HL-60 (cell line): Measurements from ENCODE around the gene LRFN5.

Experiments
- DNase-seq, 2 experiments: peaks; one replicate each; pipeline ENCODE4 v3.0.0-alpha.2; 2010 to 2020; ENCODE audit warnings: low read depth in 1 of 2, low spot score in 1 of 2
- H3K27ac ChIP-seq: fragments of 250-450 bp; sonication (Bioruptor Pico); replicated peaks from 2 replicates; pipeline ENCODE4 v1.5.1; 2020; ENCODE audit warnings: mild to moderate bottlenecking, moderate library complexity
- H3K27me3 ChIP-seq: fragments of 250-450 bp; sonication (Bioruptor Pico); 2 replicates; pipeline ENCODE4 v1.5.1; 2021; ENCODE audit warnings: mild to moderate bottlenecking, moderate library complexity; ENCODE audit not compliant: insufficient read depth, poor library complexity, severe bottlenecking
- H3K4me3 ChIP-seq: replicated peaks from 2 replicates; pipeline ENCODE4 v1.5.1; 2011; ENCODE audit warnings: mild to moderate bottlenecking, control low read depth, low read length; ENCODE audit not compliant: insufficient read depth
- CTCF ChIP-seq: IDR thresholded peaks from one replicate; pipeline ENCODE4 v1.5.1; 2011; ENCODE audit warnings: low read length, control low read depth, inconsistent platforms; ENCODE audit not compliant: insufficient read depth
- GABPA ChIP-seq: IDR thresholded peaks from 2 replicates; pipeline ENCODE4 v1.6.1; 2012; ENCODE audit warnings: low read depth
- POLR2AphosphoS5 ChIP-seq: IDR thresholded peaks from 2 replicates; pipeline ENCODE4 v1.6.1; 2012; ENCODE audit warnings: low read depth
- REST ChIP-seq: IDR thresholded peaks from 2 replicates; pipeline ENCODE4 v1.6.1; 2012; ENCODE audit warnings: low read depth; ENCODE audit not compliant: insufficient replicate concordance
- SPI1 ChIP-seq: IDR thresholded peaks from 2 replicates; pipeline ENCODE4 v1.6.1; 2012; ENCODE audit warnings: low read depth, mild to moderate bottlenecking, borderline replicate concordance

LRFN5 gene

GRCh38 chr14:41783403-41783802 lies 176.7 kb downstream of the LRFN5 start:
- Histone ChIP-seq H3K4me3 (no peak overlapping the region), H3K27me3 (no peaks in the 10 kb centered on the region)
- TF ChIP-seq POLR2AphosphoS5, result no peak
- TF ChIP-seq REST, result no peak
- no peak for TF ChIP-seq GABPA
- no peak for TF ChIP-seq SPI1
- TF ChIP-seq CTCF, result no peak

GRCh38 chr14:41785696-41786095 lies 179.0 kb downstream of the LRFN5 start:
- TF ChIP-seq POLR2AphosphoS5, result no peak
- TF ChIP-seq REST, result no peak
- no peak for TF ChIP-seq SPI1
- TF ChIP-seq CTCF, result no peak
- H3K27me3 ChIP-seq, result no peaks in the 10 kb centered on the region
- no peak for DNase-seq
- no peak overlapping the region for H3K4me3 ChIP-seq
- no peak overlapping the region for H3K27ac ChIP-seq

More at GRCh38 chr14:41783403-41783802, 176.7 kb downstream of the LRFN5 start:
- DNase-seq, result no peak
- H3K27ac ChIP-seq, result no peak overlapping the region

- no peak for DNase-seq
- Histone ChIP-seq H3K4me3 (no peak overlapping the region), H3K27ac (no peak overlapping the region), H3K27me3 (no peaks in the 10 kb centered on the region)
- TF ChIP-seq REST (no peak), SPI1 (no peak), CTCF (no peak), GABPA (no peak), POLR2AphosphoS5 (no peak)
Measured at GRCh38 chr14:41799817-41800216, 193.1 kb downstream of the LRFN5 start.
